Activated T-helper 1 cell treated with anti-CD3 and anti-CD28 coated beads, Interleukin-2, amount 50 U/mL, for 16 hours (primary cell): Measurements from ENCODE around the gene RNU1-3.
"Not testable (repeated sequence)": the region's sequence is repeated elsewhere in the genome, so short reads cannot be mapped to it uniquely, and the experiment has no call there.

Experiments used
- DNase-seq, 2 donors: peaks; one replicate each; pipeline ENCODE4 v3.0.0-alpha.2; 2020; ENCODE audit warnings: low read depth in 1 of 2, low spot score in 1 of 2

The RNU1-3 gene

DNA sequence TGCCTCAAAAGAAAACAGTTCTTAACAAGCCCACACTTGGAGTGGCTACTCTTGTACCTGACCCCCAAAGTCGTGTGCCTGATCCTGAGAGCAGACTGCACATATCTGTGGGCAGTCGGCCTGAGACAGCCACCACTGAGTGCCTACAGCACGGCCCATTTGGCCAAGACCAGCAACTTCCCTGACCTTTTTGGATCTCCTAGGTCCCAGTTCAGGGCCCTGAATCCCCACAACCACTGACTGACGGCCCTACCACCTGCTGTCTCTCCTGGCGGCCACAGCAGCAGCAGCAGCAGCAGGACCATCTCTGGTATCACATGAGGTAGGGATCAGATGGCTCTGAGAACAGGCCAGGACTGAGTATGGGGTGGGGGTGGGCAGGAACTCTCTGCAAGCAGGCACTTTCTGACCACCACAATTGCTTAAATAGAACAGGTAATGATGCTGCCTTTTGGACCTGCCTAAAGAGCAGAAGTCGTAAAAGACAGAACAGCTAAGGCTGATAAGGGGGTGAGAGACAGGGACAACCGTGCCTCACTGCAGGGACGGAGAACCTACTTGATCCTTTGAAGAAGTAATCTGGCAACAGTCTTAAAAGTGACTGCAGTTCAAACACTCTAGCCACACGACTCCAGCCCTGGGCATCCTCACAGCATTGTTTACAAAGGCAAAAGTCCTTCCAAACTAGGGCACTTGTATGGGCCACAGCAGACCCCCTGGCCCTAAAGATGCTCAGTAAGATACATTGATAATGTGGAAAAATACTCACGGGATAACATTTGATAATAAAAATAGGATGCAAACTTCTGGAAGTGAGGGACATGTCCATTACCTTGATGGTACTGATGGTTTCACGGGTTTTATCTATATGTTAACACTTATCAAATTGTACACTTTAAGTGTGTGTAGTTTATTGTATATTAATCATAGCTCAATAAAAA is 27.4 kb downstream of the RNU1-3 start:
- DNase-seq: not testable (repeated sequence)

DNA sequence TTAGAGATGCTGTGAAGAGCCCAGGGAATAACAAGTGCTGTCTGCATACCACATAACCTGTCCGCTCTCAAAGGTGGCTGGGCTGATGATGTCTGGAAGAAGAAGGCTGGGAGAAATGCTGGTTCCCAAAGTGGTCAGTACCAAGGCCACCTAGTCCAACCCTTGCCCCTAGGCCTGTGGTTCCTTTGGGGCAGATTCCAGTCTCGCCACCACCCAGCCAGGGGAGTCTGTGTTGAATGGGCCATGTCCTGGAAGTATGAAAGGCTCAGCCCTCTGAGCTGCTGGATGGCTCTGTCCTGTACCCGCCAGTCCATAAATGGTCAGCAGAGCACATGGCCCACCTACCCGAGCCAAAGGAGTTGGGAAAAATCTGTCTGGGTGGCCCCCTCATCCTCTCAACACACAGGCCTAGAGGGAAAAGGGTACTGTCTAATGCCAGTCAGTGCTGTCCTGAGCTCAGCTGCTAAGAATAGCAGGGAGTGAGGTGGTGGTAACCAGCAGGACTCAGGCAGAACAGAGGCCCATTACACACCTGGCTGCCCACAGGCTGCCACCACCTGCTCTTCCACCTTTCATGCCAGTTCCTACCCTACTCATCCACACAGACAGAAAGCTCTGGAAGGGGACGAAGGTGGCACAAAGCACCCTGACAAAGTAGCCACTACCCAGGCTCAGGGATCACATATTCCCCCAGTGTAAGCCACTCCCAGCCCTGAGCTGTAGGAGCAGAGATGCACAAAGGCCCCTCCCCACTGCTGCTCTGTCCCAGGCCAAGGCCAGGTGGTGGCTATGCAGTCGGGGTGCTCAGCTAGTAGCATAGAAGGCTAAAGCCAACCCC is 28.6 kb downstream of the RNU1-3 start:
- not testable (repeated sequence) for DNase-seq

DNA sequence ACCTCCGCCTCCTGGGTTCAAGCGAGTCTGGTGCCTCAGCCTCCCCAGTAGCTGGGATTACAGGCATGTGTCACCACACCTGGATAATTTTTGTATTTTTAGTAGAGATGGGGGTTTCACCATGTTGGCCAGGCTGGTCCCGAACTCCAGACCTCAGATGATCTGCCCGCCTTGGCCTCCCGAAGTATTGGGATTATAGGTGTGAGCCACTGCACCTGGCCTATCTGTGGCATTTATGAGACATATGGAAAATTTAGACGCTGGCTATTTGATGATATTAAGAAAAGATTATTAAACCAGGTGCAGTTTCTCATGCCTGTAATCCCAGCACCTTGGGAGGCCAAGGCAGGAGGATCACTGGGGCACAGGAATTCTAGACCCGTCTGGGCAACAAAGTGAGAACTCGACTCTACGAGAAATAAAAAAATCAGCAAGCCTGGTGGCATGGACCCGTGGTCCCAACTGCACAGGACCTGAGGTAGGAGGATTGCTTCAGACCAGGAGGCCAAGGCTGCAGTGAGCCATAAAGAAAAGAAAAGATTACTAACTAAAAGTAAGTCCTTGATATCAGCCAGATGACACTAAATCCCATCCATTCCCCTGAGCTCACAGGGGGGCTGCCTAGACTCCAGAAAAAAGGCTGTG is 30.1 kb downstream of the RNU1-3 start:
- not testable (repeated sequence) for DNase-seq

DNA sequence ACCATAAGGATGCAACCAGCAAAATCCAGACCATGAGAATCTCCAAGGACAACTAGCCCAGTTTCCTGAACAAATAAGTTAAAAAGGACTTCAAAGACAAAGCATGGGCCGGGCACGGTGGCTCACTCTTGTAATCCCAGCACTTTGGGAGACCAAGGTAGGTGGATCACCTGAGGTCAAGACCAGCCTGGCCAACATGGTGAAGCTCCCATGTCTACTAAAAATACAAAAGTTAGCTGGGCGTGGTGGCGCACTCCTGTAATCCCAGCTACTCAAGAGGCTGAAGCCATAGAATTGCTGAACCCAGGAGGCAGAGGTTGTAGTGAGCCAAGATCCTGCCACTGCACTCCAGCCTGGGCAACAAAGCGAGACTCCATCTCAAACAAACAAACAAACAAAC is 30.8 kb downstream of the RNU1-3 start:
- not testable (repeated sequence) for DNase-seq

DNA sequence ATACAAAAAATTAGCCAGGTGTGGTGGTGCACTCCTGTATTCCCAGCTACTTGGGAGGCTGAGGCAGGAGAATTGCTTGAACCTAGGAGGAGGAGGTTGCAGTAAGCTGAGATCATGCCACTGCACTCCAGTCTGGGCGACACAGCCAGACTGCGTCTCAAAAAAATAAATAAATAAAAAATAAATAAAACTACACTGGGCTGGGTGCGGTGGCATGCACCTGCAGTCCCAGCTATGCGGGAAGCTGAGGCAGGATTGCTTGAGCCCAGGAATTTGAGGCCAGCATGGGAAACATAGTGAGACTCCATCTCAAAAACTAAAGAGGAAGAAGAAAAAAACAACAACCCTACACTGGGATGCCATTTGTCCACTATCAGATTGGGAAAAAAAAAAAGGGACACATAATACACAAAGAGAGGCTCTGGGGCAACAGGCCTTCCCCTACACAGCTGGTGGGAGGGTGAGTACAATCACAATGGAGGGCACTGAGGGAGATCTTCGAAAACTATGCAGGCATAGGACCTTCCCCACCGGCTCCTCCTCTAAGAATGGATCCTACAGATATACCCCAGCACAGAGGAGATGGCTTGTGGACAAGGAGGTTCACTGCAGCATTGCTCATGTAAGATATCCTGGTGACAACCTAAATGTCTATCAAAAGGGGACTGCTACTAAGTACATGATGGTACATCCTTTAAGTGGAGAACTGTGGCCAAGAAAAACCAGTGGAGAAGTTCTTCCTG is 33.0 kb downstream of the RNU1-3 start:
- DNase-seq: not testable (repeated sequence)

DNA sequence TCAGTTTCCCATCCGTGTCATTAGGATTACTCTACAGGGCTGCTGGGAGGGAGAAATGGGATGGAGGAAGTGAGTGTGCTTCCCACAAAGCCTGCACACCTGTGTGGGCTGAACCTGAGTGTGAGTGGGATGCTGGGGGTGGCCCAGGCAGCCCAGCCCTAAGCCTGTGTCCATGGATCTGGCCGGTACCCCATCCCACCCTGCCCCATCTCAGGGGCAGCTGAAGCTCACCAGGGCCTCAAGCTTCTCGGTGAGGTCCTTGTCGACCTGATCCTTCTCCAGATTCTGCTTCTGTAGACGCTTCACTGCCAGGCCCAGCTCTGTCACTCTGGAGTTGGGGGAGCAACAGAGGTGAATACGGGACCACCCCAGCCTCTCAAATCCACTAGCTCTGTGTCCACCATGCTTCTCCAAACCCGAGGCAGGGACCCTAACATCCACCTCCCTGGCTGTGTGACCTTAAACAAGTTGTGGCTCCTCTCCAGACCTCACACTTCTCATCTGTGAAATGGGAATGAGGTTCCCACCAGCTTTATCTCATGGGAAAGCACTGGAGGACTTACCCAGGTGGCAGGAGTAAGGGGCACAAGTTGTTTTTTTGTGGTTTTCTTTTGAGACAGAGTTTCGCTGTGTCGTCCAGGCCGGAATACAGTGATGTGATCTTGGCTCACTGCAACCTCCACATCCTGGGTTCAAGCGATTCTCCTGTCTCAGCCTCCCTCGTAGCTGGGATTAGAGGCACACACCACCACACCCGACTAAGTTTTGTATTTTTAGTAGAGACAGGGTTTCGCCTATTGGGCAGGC is 34.5 kb downstream of the RNU1-3 start:
- not testable (repeated sequence) for DNase-seq

DNA sequence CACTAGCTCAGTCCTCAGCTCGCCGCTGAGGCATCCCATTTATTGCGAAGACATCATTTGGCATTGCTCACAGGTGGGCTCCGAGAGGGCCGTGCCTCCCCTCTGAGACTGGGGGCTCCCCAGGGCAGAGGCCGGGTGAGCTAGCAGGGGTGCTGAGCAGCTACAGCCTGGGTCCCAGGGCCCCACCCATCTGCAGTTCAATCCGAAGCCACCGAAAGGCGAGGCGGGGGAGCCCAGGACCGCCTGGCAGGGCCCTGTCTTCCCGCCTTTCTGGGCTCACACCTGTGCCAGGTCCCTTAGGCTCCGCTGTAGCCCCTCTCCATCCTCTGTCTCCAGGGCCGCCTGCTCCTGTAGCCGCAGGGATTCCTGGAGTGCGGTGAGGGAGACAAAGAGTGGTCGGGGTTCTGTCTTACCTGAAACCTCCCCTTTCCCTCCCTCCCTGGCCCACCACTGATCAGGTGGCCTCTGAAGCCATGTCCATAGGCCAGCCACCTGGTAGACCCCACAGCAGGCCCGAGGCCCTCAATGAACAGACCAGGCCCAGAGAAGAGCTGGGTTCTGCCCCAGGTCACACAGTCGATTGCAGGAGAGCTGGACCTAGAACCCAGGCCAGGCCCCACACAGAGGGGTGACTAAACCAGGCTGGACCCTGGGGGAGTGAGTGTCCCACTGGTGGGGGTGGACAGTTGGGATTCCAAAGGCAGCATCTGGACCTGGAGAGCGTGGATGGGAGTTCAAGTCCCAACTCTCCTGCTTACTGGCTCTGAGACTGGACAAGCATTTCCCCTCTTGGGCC is 35.3 kb downstream of the RNU1-3 start:
- no peak for DNase-seq

DNA sequence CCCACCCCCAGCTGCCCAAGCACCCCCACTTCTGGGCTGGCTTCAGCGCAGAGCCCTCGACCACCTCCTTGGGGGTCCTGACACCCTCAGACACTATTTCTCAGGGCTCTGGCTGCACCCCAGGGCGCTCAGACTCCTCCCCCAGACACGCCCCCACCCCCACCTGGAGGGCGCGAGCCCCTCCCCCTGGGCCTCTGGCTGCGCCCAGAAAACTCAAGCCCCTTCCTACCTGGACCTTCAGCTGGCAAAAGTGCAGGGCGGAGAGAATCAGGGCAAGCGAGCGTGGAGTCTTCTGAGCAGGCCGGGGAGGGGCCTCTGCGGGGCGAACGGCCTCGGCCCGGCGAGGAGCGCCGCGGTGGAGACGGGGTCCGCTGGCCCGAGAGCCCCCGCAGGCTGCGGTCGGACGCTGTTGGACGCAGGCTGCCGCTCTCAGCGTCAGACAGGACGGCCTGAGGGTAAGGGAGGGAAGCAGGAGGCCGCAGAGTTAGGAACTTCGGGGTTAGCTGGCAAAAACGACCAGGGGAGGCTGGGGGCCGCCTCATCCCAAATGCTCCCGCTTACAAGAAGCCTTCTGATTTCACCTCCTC is 36.0 kb downstream of the RNU1-3 start:
- no peak for DNase-seq

DNA sequence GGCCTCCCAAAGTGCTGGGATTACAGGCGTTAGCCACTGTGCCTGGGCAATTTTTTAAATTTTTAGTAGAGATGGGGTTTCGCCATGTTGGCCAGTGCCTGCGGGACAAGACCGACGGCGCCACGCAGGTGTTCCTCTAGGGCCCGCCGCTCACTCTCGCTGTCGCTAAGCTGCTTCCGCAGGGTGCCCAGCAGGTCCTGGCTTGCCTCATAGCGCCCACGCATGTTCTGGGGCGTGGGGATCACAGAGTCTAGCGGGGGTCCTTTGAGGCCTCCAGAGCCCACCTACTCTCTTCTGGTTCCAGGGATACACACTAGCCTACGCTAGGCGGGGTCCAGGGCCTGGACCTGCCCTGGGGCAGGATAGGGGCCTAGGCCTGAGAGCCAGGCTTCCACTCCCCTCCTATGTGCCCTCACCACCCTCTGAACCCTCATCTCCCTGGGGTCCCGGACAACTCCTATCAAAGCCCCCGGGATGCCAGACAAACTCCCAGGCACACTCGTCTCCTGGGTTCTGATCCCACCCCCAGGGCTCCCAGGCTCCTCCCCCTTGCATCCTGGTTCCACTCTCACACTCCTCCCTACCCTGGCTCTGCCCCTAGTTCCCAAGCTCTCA is 36.7 kb downstream of the RNU1-3 start:
- DNase-seq: not testable (repeated sequence)

DNA sequence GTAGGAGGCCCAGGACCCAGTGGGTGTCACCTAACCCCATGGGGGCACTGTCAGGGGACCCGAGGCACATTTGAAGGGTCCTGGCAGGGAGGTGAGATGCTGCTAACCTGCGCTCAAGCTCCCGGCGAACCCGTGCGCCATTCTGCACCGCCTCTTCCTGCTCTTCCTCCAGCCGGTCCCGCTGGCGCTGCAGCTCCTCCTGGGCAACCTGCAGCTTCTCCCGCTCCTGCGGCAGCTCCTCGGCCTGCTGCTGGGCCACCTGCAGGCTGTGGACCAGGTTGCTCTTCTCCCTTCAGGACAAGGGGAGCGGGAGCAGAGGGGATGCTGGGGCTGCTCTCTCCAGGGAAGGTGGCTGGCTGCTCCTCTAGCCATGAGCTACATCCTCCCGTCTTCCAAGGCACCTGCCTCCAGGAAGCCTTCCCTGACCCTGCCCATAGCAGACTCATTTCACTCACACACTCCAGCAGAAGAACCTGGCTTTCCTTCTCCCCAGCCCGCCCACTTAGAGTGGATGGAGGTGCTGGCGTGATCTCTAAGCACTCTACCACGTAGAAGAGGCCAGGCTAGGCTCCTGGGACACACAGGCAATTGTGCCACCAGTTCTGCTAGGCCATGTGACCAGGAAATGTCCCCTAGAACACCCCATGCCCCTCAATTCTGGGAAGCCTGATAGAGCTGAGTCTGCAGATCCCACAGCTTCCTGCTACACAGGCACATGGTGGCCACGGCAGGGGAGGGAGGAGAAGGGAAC is 38.2 kb downstream of the RNU1-3 start:
- DNase-seq: no peak

DNA sequence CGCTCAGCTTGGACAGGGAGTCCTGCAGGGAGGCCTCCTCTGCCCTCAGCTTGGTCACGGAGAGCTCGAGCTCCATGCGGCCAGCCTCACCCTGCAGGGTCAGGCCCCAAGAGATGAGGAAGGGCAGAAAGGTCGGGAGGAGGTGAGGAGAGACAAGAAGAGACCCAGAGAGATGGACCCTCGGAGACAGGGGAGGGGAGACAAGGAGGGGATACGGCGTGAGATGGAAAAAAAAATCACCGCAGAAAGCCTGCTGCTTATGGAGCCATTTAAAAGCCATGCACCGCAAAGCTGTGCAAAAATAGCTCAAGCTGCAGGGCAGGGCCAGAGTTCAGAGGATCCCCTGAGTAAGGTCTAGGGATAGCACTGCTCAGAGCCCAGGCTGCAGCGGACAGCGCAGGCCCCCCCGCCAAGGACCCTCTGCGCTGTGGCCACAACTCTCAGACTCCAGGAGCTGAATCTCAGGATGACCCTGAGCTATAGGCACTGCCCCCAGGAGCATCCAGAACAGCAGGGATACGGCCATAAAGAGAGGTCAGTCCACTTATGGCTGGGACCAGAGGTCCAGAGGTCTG is 40.3 kb downstream of the RNU1-3 start:
- not testable (repeated sequence) for DNase-seq

DNA sequence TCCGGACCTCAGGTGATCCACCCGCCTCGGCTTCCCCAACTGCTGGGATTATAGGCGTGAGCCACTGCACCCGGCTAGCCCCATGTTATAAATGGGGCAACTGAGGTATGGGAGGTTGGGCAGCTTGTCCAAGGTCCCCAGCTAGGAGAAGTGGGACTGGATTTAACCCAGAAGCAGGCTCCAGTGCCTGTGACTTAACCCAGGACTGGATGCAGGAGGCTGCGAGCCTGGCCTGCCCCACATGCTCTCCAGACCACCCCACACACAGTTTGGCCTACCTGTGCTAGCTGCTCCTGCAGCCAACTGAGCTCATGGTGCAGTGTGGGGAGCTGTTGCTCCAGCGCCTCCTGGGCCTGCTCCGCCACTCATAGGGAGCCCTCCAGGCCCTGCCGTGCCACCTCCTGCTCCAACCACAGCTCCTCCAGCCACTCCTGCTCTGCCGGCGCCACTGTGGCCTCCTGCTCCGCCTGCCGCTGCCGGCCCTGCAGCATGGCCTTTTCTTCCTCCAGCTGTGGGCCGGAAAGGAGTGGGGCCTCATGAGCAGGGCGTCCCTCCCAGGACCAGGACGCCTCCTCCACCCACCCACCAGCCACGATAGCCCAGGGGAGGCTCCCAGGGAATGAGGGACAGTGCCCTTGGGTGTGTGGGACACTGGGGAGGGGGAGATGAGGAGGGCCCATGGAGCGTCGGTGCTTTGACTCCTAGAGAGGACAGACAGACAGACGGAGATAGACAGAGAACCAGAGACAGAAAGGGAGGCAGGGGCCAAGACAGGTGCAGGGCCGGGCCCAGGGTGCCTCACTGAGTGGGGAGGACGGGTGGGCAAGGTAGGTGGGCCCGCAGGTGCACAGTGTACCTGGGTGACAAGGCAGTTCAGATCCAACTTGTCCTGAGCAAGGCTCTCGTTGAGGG is 41.0 kb downstream of the RNU1-3 start:
- no peak for DNase-seq

DNA sequence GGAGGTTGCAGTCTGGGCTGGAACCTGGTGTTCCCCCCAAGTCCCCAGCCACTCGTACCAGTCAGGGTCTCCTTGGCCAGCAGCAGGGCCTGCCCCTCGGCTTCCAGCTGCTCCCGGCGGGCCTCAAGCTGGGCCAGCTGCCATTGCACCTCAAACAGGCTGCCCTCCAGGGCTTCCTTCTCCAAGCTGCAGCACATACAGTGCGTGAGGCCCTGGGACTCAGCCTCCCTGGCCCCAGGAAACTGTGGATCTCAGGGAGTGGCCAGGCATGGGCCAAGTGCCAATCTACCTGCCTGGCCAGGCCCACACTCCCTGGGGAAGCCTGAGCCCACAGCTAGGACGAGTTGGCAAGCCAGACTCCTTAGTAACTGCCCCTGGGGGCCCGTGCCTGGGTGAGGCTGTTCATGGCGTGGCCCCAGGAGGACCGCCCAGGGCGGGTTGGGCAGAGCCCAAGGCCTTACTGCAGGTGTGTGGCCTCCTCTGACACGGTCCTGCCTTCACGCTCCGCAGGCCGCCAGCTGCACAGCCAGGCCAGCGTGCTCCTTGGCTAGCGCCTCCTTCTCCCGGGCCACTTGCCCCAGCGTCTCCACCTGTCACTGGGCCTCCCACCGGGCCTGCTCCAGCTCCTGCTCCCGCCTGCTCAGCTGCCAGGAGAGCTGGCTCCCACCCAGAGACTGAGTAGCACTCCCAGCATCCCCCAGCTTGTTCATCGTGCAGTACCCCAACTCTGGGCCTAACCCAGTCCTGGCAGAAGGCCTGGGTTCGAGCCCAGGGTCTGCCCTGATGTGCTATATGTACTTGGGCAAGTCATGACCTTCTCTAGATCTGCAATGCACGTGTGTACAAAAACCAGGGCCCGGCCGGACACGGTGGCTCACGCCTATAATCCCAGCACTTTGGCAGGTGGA is 42.7 kb downstream of the RNU1-3 start:
- DNase-seq: not testable (repeated sequence)

DNA sequence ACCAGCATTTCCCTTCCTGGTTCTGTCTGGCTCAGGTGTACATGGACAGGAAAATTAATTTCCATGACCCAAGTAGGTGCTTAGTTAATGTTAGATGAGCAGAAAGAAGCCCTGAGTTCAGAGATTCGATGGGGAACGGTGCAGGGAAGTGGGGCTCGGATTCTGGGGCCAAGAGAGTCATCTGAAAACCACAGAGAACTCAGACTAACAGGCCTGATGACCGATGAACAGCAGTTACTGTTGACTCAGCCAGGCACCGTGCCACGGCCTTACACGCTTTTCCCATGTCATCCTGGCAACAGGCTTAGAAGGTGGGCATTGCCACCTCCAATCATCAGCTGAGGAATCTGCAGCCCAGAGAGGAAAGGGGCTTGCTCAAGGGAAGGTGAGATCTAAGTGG is 43.4 kb downstream of the RNU1-3 start:
- DNase-seq: not testable (repeated sequence)

DNA sequence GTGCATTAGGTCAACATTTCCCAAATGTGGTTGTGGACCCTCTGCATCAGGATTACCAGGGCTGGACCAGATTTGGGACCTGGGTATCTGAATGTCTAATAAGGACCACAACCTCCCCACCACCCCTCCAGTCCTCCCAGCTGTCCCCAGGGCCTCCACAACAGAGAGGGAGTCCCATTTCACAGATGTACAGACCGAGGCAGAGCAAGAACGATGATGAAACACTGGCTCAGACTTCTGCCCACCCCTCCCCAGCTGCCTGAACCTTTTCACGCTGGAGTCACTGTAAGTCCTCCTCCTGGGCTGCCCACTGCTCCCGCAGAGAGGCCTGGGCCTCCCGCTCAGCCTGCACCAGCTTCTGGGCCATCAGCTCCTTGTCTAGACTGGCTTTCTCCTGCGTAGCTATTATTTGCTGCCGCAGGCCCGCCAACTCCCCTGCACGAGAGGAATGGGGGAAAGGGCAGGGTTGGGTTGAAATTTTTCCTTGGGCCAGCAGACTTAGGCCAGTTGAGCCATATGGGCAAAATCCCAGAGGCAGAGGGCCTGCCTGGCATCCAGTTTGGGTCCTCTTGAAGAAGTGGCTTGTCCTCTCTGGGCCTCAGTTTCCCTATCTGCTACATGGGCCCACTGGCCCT is 45.0 kb downstream of the RNU1-3 start:
- not testable (repeated sequence) for DNase-seq
